Measurements from ENCODE around the gene SLIT3.

DNA sequence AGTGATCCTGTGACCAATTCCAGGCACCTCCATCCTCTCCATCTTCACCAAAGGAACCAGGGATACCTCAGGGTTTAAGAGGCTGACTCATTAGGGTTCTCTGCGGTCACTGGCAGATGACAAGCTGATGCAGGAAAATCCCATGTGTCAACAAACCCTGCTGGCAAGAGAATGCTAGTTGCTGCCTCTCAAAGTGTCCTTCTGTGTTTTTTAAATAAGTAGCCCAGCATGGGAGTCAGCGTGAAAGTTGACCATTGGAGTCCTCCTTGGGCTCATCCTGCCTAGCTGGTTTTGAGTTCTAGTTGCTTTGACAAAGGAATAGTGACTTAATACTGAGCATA, 200.2 kb downstream of the SLIT3 start:
- no peak for TF ChIP-seq MYC (IDR thresholded peaks at IDR 0.05; ENCODE audit: low read depth, low read length)
- TF ChIP-seq, protein P1, sequence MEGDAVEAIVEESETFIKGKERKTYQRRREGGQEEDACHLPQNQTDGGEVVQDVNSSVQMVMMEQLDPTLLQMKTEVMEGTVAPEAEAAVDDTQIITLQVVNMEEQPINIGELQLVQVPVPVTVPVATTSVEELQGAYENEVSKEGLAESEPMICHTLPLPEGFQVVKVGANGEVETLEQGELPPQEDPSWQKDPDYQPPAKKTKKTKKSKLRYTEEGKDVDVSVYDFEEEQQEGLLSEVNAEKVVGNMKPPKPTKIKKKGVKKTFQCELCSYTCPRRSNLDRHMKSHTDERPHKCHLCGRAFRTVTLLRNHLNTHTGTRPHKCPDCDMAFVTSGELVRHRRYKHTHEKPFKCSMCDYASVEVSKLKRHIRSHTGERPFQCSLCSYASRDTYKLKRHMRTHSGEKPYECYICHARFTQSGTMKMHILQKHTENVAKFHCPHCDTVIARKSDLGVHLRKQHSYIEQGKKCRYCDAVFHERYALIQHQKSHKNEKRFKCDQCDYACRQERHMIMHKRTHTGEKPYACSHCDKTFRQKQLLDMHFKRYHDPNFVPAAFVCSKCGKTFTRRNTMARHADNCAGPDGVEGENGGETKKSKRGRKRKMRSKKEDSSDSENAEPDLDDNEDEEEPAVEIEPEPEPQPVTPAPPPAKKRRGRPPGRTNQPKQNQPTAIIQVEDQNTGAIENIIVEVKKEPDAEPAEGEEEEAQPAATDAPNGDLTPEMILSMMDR (IDR thresholded peaks at IDR 0.05; ENCODE audit: low read depth, low read length), result no peak
- no peak for TF ChIP-seq POLR2A (IDR thresholded peaks at IDR 0.05; ENCODE audit: extremely low read depth, insufficient read length)

Measured in NB4 (cell line).